ENCODE measurements around the gene NRXN3. TPM values are rescaled to one million over a fixed set of nuclear protein-coding genes. Genes with fewer than 3 reads are reported as not detected.
A peak's percentile ranks its signal among the peaks of the same experiment; 100 is the strongest.

Gene NRXN3
- total and polyA plus RNA-seq, 2 of the 4 experiments (the other 2 are of a cell fraction), result 4.8 to 25.1 TPM

DNA sequence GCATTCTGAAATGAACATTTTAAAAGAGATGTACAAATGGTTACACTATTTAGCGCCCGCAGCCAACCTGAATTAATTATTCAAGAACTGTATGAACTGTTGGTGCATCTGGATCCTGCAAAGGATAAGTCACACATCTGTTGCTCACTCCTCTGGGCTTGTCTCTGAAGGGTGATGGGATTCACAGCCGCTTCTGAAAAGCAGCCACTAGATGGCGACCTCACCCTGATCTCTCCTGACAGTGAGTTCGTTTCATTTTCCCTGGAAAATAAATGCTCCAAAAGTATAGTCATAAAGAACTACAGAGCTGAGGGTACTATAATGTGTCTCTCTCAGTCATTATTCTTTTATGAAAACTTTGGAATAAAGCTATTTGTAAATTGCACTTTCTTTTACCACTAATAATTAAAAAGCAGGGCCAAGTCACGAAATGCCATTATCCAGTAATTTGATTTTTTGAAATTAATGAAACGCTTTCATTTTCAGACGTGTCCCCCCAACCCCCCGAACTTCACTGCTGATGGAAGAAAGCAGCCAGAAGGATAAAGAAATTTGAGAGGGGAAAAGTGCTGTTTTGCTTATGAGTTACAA, 789.6 kb downstream of the NRXN3 start:
- Histone ChIP-seq H2BK5ac (ENCODE audit: low read depth, low read length, poor library complexity, severe bottlenecking) (no peak overlapping the region), H2BK15ac (ENCODE audit: low read depth, low read length) (no peak overlapping the region), H3K27ac (ENCODE audit: insufficient read depth, low read length) (no peak overlapping the region), H3K79me1 (ENCODE audit: low read depth in 1 of 2, low read length in 2 of 2) (no peaks in the 10 kb centered on the region), H3K4me2 (ENCODE audit: low read depth, low read length) (peak overlapping the region; percentile 47), H3K4me1 (ENCODE audit: control insufficient read depth, insufficient read depth, low read length) (no peaks in the 10 kb centered on the region), H3K9ac (ENCODE audit: low read depth, low read length) (no peak overlapping the region), H3K36me3 (ENCODE audit: control insufficient read depth, insufficient read depth, low read length) (no peaks in the 10 kb centered on the region), H3K18ac (ENCODE audit: low read depth, low read length) (no peak overlapping the region), H4K20me1 (ENCODE audit: insufficient read depth, low read length) (no peaks in the 10 kb centered on the region), H3K23ac (ENCODE audit: low read depth, low read length) (no peak overlapping the region), H2AFZ (replicated peaks; ENCODE audit: low read length, poor library complexity) (no peak overlapping the region), H4K5ac (ENCODE audit: low read depth, low read length) (no peak overlapping the region), H4K91ac (ENCODE audit: insufficient read depth, low read depth, low read length) (no peak overlapping the region), H3K9me1 (ENCODE audit: insufficient read depth, low read length) (no peaks in the 10 kb centered on the region), H3K9me3 (ENCODE audit: control insufficient read depth, insufficient read depth, low read length) (no peaks in the 10 kb centered on the region), H3K14ac (replicated peaks; ENCODE audit: low read depth, low read length) (no peak overlapping the region), H2AK9ac (replicated peaks; ENCODE audit: low read depth, low read length, poor library complexity) (no peak overlapping the region), H2AK5ac (ENCODE audit: low read depth, low read length) (no peak overlapping the region), H3K4ac (ENCODE audit: low read depth, low read length) (no peak overlapping the region), H2BK20ac (ENCODE audit: low read depth, low read length) (no peak overlapping the region), H4K8ac (ENCODE audit: low read depth in 2 of 2, low read length in 2 of 2) (no peak overlapping the region), H2BK120ac (ENCODE audit: low read depth, low read length) (no peak overlapping the region), H3K27me3 (ENCODE audit: control insufficient read depth, insufficient read depth, low read length) (no peaks in the 10 kb centered on the region), H3K4me3 (ENCODE audit: insufficient read depth, low read depth, low read length) (no peak overlapping the region), H3K56ac (ENCODE audit: extremely low read depth, insufficient read depth, low read length) (no peak overlapping the region)
- dilution Hi-C loops (cut with HindIII; ENCODE audit: low sequenced_read_pairs, unreplicated experiment), result no loop called here
- ChIA-PET POLR2A (ENCODE audit: unreplicated experiment) (no interaction called here), CTCF (interaction anchor here (0.5 to 2.9 kb wide), 9 partner anchors 9 to 1890 kb away, joined by 3 to 9 read pairs (median 4); no protein-coding TSS in a partner anchor)
- ATAC-seq (ENCODE audit: low read depth) (peak; percentile 97), DNase-seq (peak; percentile 82)
- no TSS peak for BruUV-seq (replicated peaks)
- TF ChIP-seq, protein P1, sequence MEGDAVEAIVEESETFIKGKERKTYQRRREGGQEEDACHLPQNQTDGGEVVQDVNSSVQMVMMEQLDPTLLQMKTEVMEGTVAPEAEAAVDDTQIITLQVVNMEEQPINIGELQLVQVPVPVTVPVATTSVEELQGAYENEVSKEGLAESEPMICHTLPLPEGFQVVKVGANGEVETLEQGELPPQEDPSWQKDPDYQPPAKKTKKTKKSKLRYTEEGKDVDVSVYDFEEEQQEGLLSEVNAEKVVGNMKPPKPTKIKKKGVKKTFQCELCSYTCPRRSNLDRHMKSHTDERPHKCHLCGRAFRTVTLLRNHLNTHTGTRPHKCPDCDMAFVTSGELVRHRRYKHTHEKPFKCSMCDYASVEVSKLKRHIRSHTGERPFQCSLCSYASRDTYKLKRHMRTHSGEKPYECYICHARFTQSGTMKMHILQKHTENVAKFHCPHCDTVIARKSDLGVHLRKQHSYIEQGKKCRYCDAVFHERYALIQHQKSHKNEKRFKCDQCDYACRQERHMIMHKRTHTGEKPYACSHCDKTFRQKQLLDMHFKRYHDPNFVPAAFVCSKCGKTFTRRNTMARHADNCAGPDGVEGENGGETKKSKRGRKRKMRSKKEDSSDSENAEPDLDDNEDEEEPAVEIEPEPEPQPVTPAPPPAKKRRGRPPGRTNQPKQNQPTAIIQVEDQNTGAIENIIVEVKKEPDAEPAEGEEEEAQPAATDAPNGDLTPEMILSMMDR (conservative IDR thresholded peaks at IDR 0.05; ENCODE audit: low read depth, low read length), result peak; percentile 87
- TF ChIP-seq RCOR1 (IDR thresholded peaks at IDR 0.05; ENCODE audit: insufficient replicate concordance, low read length), result no peak
- TF ChIP-seq SMC3 (IDR thresholded peaks at IDR 0.05; ENCODE audit: low read depth, low read length), result peak; percentile 67
- TF ChIP-seq RAD21 (IDR thresholded peaks at IDR 0.05; ENCODE audit: low read length), result peak; percentile 86
- in situ Hi-C loops (cut with MboI; ENCODE audit: low sequenced_read_pairs), result loop anchor here (25.0 kb wide), 2 partner anchors 1078 to 1903 kb away; no protein-coding TSS in a partner anchor
- intact Hi-C loops (cut with micrococcal nuclease), result loop anchor here (2.0 to 5.0 kb wide), 3 partner anchors 313 to 1095 kb away; no protein-coding TSS in a partner anchor
- no CpG with 5 or more reads among the region's 9 CpGs for WGBS, 2 experiments (ENCODE audit: extremely low coverage in 2 of 2, insufficient read length in 1 of 2)

Data from IMR-90 (cell line).